ENCODE results near the gene TSPAN7.

The TSPAN7 gene

GRCh38 chrX:38657562-38657961 is 96.2 kb downstream of the TSPAN7 start:
- Histone ChIP-seq H3K4me1 (ENCODE audit: insufficient read depth, low read length) (no peaks in the 10 kb centered on the region), H2AFZ (ENCODE audit: low read depth, low read length) (no peak overlapping the region), H3K27me3 (ENCODE audit: insufficient read depth, low read length) (no peaks in the 10 kb centered on the region), H3K9me3 (ENCODE audit: low read length) (no peaks in the 10 kb centered on the region), H3K36me3 (ENCODE audit: insufficient read depth, low read length) (no peaks in the 10 kb centered on the region), H3K4me3 (ENCODE audit: low read length) (no peak overlapping the region)

- Histone ChIP-seq H3K36me3 (ENCODE audit: insufficient read depth, low read length) (no peaks in the 10 kb centered on the region), H3K9me3 (ENCODE audit: low read length) (no peaks in the 10 kb centered on the region), H3K27me3 (ENCODE audit: insufficient read depth, low read length) (no peaks in the 10 kb centered on the region), H2AFZ (ENCODE audit: low read depth, low read length) (no peak overlapping the region), H3K4me3 (ENCODE audit: low read length) (no peak overlapping the region), H3K4me1 (ENCODE audit: insufficient read depth, low read length) (no peaks in the 10 kb centered on the region)
These were observed 99.2 kb downstream of the TSPAN7 start for GRCh38 chrX:38660395-38661102.

- Histone ChIP-seq H2AFZ (ENCODE audit: low read depth, low read length) (no peak overlapping the region), H3K36me3 (ENCODE audit: insufficient read depth, low read length) (no peaks in the 10 kb centered on the region), H3K4me3 (ENCODE audit: low read length) (no peak overlapping the region), H3K9me3 (ENCODE audit: low read length) (no peaks in the 10 kb centered on the region), H3K4me1 (ENCODE audit: insufficient read depth, low read length) (no peaks in the 10 kb centered on the region), H3K27me3 (ENCODE audit: insufficient read depth, low read length) (no peaks in the 10 kb centered on the region)
These were observed 99.7 kb downstream of the TSPAN7 start for GRCh38 chrX:38661103-38661441.

GRCh38 chrX:38661561-38661960 is 100.2 kb downstream of the TSPAN7 start:
- no peaks in the 10 kb centered on the region for H3K36me3 ChIP-seq (ENCODE audit: insufficient read depth, low read length)
- H3K4me3 ChIP-seq (ENCODE audit: low read length): no peak overlapping the region

GRCh38 chrX:38662640-38663039 is 101.3 kb downstream of the TSPAN7 start:
- Histone ChIP-seq H3K27me3 (ENCODE audit: insufficient read depth, low read length) (no peaks in the 10 kb centered on the region), H3K36me3 (ENCODE audit: insufficient read depth, low read length) (no peaks in the 10 kb centered on the region), H3K4me1 (ENCODE audit: insufficient read depth, low read length) (no peaks in the 10 kb centered on the region), H3K4me3 (ENCODE audit: low read length) (no peak overlapping the region), H2AFZ (ENCODE audit: low read depth, low read length) (no peak overlapping the region), H3K9me3 (ENCODE audit: low read length) (no peaks in the 10 kb centered on the region)

More at GRCh38 chrX:38661561-38661960, 100.2 kb downstream of the TSPAN7 start:
- no peaks in the 10 kb centered on the region for H3K4me1 ChIP-seq (ENCODE audit: insufficient read depth, low read length)
- H3K27me3 ChIP-seq (ENCODE audit: insufficient read depth, low read length): no peaks in the 10 kb centered on the region
- no peaks in the 10 kb centered on the region for H3K9me3 ChIP-seq (ENCODE audit: low read length)
- H2AFZ ChIP-seq (ENCODE audit: low read depth, low read length): no peak overlapping the region

- no peaks in the 10 kb centered on the region for H3K9me3 ChIP-seq (ENCODE audit: low read length)
- no peak overlapping the region for H2AFZ ChIP-seq (ENCODE audit: low read depth, low read length)
- H3K27me3 ChIP-seq (ENCODE audit: insufficient read depth, low read length): no peaks in the 10 kb centered on the region
- H3K4me1 ChIP-seq (ENCODE audit: insufficient read depth, low read length): no peaks in the 10 kb centered on the region
- H3K4me3 ChIP-seq (ENCODE audit: low read length): no peak overlapping the region
- H3K36me3 ChIP-seq (ENCODE audit: insufficient read depth, low read length): no peaks in the 10 kb centered on the region
These were observed 102.9 kb downstream of the TSPAN7 start for GRCh38 chrX:38664285-38664684.

GRCh38 chrX:38666909-38667308 is 105.6 kb downstream of the TSPAN7 start:
- no peaks in the 10 kb centered on the region for H3K4me1 ChIP-seq (ENCODE audit: insufficient read depth, low read length)
- H3K4me3 ChIP-seq (ENCODE audit: low read length): no peak overlapping the region
- no peaks in the 10 kb centered on the region for H3K9me3 ChIP-seq (ENCODE audit: low read length)
- H2AFZ ChIP-seq (ENCODE audit: low read depth, low read length): no peak overlapping the region
- no peaks in the 10 kb centered on the region for H3K36me3 ChIP-seq (ENCODE audit: insufficient read depth, low read length)
- H3K27me3 ChIP-seq (ENCODE audit: insufficient read depth, low read length): no peaks in the 10 kb centered on the region

GRCh38 chrX:38668771-38669170 is 107.4 kb downstream of the TSPAN7 start:
- no peaks in the 10 kb centered on the region for H3K27me3 ChIP-seq (ENCODE audit: insufficient read depth, low read length)
- no peak overlapping the region for H2AFZ ChIP-seq (ENCODE audit: low read depth, low read length)
- H3K4me1 ChIP-seq (ENCODE audit: insufficient read depth, low read length): no peaks in the 10 kb centered on the region
- no peak overlapping the region for H3K4me3 ChIP-seq (ENCODE audit: low read length)
- no peaks in the 10 kb centered on the region for H3K9me3 ChIP-seq (ENCODE audit: low read length)
- no peaks in the 10 kb centered on the region for H3K36me3 ChIP-seq (ENCODE audit: insufficient read depth, low read length)

- Histone ChIP-seq H3K27me3 (ENCODE audit: insufficient read depth, low read length) (no peaks in the 10 kb centered on the region), H3K9me3 (ENCODE audit: low read length) (no peaks in the 10 kb centered on the region), H3K4me3 (ENCODE audit: low read length) (no peak overlapping the region), H3K36me3 (ENCODE audit: insufficient read depth, low read length) (no peaks in the 10 kb centered on the region), H3K4me1 (ENCODE audit: insufficient read depth, low read length) (no peaks in the 10 kb centered on the region), H2AFZ (ENCODE audit: low read depth, low read length) (no peak overlapping the region)
These were observed 108.1 kb downstream of the TSPAN7 start for GRCh38 chrX:38669428-38669827.

GRCh38 chrX:38672646-38673045 is 111.3 kb downstream of the TSPAN7 start:
- no peaks in the 10 kb centered on the region for H3K27me3 ChIP-seq (ENCODE audit: insufficient read depth, low read length)
- no peak overlapping the region for H2AFZ ChIP-seq (ENCODE audit: low read depth, low read length)
- H3K4me3 ChIP-seq (ENCODE audit: low read length): no peak overlapping the region
- no peaks in the 10 kb centered on the region for H3K4me1 ChIP-seq (ENCODE audit: insufficient read depth, low read length)
- no peaks in the 10 kb centered on the region for H3K9me3 ChIP-seq (ENCODE audit: low read length)
- no peaks in the 10 kb centered on the region for H3K36me3 ChIP-seq (ENCODE audit: insufficient read depth, low read length)

- Histone ChIP-seq H3K4me3 (ENCODE audit: low read length) (no peak overlapping the region), H3K36me3 (ENCODE audit: insufficient read depth, low read length) (no peaks in the 10 kb centered on the region), H2AFZ (ENCODE audit: low read depth, low read length) (no peak overlapping the region), H3K27me3 (ENCODE audit: insufficient read depth, low read length) (peaks cover 10% of the 10 kb centered on the region), H3K4me1 (ENCODE audit: insufficient read depth, low read length) (no peaks in the 10 kb centered on the region), H3K9me3 (ENCODE audit: low read length) (no peaks in the 10 kb centered on the region)
These were observed 114.5 kb downstream of the TSPAN7 start for GRCh38 chrX:38675856-38676255.

- H3K9me3 ChIP-seq (ENCODE audit: low read length): no peaks in the 10 kb centered on the region
- H2AFZ ChIP-seq (ENCODE audit: low read depth, low read length): no peak overlapping the region
- no peaks in the 10 kb centered on the region for H3K4me1 ChIP-seq (ENCODE audit: insufficient read depth, low read length)
These were observed 116.8 kb downstream of the TSPAN7 start for GRCh38 chrX:38678183-38678582.

GRCh38 chrX:38678821-38679220 is 117.5 kb downstream of the TSPAN7 start:
- H3K36me3 ChIP-seq (ENCODE audit: insufficient read depth, low read length): no peaks in the 10 kb centered on the region
- peaks cover 10% of the 10 kb centered on the region for H3K27me3 ChIP-seq (ENCODE audit: insufficient read depth, low read length)

More at GRCh38 chrX:38678183-38678582, 116.8 kb downstream of the TSPAN7 start:
- Histone ChIP-seq H3K27me3 (ENCODE audit: insufficient read depth, low read length) (peaks cover 10% of the 10 kb centered on the region), H3K36me3 (ENCODE audit: insufficient read depth, low read length) (no peaks in the 10 kb centered on the region), H3K4me3 (ENCODE audit: low read length) (no peak overlapping the region)

GRCh38 chrX:38679695-38680094 is 118.4 kb downstream of the TSPAN7 start:
- Histone ChIP-seq H3K27me3 (ENCODE audit: insufficient read depth, low read length) (peaks cover 10% of the 10 kb centered on the region), H2AFZ (ENCODE audit: low read depth, low read length) (no peak overlapping the region), H3K36me3 (ENCODE audit: insufficient read depth, low read length) (no peaks in the 10 kb centered on the region), H3K9me3 (ENCODE audit: low read length) (no peaks in the 10 kb centered on the region), H3K4me1 (ENCODE audit: insufficient read depth, low read length) (no peaks in the 10 kb centered on the region), H3K4me3 (ENCODE audit: low read length) (no peak overlapping the region)

More at GRCh38 chrX:38678821-38679220, 117.5 kb downstream of the TSPAN7 start:
- Histone ChIP-seq H3K4me1 (ENCODE audit: insufficient read depth, low read length) (no peaks in the 10 kb centered on the region), H3K4me3 (ENCODE audit: low read length) (no peak overlapping the region), H2AFZ (ENCODE audit: low read depth, low read length) (no peak overlapping the region), H3K9me3 (ENCODE audit: low read length) (no peaks in the 10 kb centered on the region)
